Measurements from ENCODE around the gene TMUB2. TPM values are rescaled to one million over a fixed set of nuclear protein-coding genes. Genes with fewer than 3 reads are reported as not detected.
A peak's percentile ranks its signal among the peaks of the same experiment; 100 is the strongest.

The TMUB2 gene
- total and polyA plus RNA-seq, 9 of the 15 experiments (the other 6 are each of a cell fraction or from before 2014, with no cell fraction given) = 4.1 to 29.8 (median 16.3) TPM

DNA sequence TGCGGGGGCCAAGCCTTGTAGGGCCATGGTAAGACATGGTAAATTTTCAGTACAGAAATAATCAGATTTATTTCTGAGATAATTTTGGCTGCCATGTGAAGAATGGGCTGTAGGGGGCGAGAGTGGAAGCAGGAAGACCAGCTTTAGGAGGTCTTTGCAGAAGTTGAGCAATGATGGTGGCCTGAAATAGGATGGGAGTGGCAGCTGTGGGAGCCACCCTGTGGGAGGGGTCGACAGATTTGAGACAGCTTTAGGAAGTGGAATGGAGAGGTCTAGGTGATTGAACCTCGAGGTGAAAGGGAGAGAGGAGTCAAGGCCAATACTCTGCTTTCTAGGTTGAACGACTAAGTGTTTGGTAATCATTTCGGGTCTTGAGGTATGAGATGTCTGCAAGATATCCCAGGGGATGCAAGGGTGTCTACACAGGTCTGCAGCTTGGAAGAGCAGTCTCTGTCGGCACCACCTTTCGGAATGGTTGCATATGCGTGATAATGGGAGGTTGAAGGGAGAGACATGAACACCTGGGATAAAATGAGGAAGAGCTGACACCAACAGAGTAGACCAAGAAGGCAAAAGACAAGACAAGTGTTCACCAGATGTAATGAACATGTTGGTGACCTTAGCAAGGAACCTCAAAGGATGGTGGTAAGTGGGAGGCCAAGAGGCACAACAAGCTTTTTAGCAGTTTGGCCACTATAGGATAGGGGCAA is 17.1 kb downstream of the TMUB2 start (continued):
- TF ChIP-seq, protein P1, sequence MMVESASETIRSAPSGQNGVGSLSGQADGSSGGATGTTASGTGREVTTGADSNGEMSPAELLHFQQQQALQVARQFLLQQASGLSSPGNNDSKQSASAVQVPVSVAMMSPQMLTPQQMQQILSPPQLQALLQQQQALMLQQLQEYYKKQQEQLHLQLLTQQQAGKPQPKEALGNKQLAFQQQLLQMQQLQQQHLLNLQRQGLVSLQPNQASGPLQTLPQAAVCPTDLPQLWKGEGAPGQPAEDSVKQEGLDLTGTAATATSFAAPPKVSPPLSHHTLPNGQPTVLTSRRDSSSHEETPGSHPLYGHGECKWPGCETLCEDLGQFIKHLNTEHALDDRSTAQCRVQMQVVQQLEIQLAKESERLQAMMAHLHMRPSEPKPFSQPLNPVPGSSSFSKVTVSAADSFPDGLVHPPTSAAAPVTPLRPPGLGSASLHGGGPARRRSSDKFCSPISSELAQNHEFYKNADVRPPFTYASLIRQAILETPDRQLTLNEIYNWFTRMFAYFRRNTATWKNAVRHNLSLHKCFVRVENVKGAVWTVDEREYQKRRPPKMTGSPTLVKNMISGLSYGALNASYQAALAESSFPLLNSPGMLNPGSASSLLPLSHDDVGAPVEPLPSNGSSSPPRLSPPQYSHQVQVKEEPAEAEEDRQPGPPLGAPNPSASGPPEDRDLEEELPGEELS (CRISPR knock-in tag; IDR thresholded peaks at IDR 0.05; ENCODE audit: borderline replicate concordance) = 0 out of 2 replicates have a peak, but pooled peaks have one; percentile 34
- TF ChIP-seq, protein P2, sequence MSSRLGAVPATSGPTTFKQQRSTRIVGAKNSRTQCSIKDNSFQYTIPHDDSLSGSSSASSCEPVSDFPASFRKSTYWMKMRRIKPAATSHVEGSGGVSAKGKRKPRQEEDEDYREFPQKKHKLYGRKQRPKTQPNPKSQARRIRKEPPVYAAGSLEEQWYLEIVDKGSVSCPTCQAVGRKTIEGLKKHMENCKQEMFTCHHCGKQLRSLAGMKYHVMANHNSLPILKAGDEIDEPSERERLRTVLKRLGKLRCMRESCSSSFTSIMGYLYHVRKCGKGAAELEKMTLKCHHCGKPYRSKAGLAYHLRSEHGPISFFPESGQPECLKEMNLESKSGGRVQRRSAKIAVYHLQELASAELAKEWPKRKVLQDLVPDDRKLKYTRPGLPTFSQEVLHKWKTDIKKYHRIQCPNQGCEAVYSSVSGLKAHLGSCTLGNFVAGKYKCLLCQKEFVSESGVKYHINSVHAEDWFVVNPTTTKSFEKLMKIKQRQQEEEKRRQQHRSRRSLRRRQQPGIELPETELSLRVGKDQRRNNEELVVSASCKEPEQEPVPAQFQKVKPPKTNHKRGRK (tag; IDR thresholded peaks at IDR 0.05) = no peak
- no peak for TF ChIP-seq TCF3 (CRISPR knock-in tag; IDR thresholded peaks at IDR 0.05)
- no peak for TF ChIP-seq HNRNPH1 (optimal IDR thresholded peaks at IDR 0.05; ENCODE audit: low read depth, low read length)
- TF ChIP-seq, protein P3, sequence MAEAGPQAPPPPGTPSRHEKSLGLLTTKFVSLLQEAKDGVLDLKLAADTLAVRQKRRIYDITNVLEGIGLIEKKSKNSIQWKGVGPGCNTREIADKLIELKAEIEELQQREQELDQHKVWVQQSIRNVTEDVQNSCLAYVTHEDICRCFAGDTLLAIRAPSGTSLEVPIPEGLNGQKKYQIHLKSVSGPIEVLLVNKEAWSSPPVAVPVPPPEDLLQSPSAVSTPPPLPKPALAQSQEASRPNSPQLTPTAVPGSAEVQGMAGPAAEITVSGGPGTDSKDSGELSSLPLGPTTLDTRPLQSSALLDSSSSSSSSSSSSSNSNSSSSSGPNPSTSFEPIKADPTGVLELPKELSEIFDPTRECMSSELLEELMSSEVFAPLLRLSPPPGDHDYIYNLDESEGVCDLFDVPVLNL (CRISPR knock-in tag; IDR thresholded peaks at IDR 0.05; ENCODE audit: low read depth) = no peak
- TF ChIP-seq, protein P4, sequence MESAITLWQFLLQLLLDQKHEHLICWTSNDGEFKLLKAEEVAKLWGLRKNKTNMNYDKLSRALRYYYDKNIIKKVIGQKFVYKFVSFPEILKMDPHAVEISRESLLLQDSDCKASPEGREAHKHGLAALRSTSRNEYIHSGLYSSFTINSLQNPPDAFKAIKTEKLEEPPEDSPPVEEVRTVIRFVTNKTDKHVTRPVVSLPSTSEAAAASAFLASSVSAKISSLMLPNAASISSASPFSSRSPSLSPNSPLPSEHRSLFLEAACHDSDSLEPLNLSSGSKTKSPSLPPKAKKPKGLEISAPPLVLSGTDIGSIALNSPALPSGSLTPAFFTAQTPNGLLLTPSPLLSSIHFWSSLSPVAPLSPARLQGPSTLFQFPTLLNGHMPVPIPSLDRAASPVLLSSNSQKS (CRISPR knock-in tag; IDR thresholded peaks at IDR 0.05) = no peak
- TF ChIP-seq KDM2B (CRISPR knock-in tag; IDR thresholded peaks at IDR 0.05) = no peak
- no peak for TF ChIP-seq RBM25 (IDR thresholded peaks at IDR 0.05; ENCODE audit: low read depth, low read length, severe bottlenecking)
- no peak for TF ChIP-seq HNRNPK (IDR thresholded peaks at IDR 0.05; ENCODE audit: low read depth, low read length, poor library complexity, severe bottlenecking)
- no peak for TF ChIP-seq ZNF717 (CRISPR knock-in tag; IDR thresholded peaks at IDR 0.05)
- TF ChIP-seq TCF7L2 (IDR thresholded peaks at IDR 0.05; ENCODE audit: low read depth, low read length) = no peak
- TF ChIP-seq ZNF436 (CRISPR knock-in tag; IDR thresholded peaks at IDR 0.05) = no peak
- no peak for TF ChIP-seq RBM14 (IDR thresholded peaks at IDR 0.05; ENCODE audit: borderline replicate concordance, insufficient read depth, low read depth, low read length)
- TF ChIP-seq ZNF668 (CRISPR knock-in tag; IDR thresholded peaks at IDR 0.05) = no peak
- no peak for TF ChIP-seq ZSCAN29 (IDR thresholded peaks at IDR 0.05)
- TF ChIP-seq, protein P5, sequence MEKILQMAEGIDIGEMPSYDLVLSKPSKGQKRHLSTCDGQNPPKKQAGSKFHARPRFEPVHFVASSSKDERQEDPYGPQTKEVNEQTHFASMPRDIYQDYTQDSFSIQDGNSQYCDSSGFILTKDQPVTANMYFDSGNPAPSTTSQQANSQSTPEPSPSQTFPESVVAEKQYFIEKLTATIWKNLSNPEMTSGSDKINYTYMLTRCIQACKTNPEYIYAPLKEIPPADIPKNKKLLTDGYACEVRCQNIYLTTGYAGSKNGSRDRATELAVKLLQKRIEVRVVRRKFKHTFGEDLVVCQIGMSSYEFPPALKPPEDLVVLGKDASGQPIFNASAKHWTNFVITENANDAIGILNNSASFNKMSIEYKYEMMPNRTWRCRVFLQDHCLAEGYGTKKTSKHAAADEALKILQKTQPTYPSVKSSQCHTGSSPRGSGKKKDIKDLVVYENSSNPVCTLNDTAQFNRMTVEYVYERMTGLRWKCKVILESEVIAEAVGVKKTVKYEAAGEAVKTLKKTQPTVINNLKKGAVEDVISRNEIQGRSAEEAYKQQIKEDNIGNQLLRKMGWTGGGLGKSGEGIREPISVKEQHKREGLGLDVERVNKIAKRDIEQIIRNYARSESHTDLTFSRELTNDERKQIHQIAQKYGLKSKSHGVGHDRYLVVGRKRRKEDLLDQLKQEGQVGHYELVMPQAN (IDR thresholded peaks at IDR 0.05; ENCODE audit: borderline replicate concordance) = no peak
- TF ChIP-seq, protein P6, sequence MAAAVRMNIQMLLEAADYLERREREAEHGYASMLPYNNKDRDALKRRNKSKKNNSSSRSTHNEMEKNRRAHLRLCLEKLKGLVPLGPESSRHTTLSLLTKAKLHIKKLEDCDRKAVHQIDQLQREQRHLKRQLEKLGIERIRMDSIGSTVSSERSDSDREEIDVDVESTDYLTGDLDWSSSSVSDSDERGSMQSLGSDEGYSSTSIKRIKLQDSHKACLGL (CRISPR knock-in tag; IDR thresholded peaks at IDR 0.05; ENCODE audit: borderline replicate concordance, poor library complexity, severe bottlenecking) = no peak
- no peak for TF ChIP-seq ZNF79 (CRISPR knock-in tag; IDR thresholded peaks at IDR 0.05; ENCODE audit: low read depth)
- no peak for TF ChIP-seq NFXL1 (CRISPR knock-in tag; IDR thresholded peaks at IDR 0.05)

All from K562 (cell line).